Loucy (cell line): ENCODE measurements around the gene NXNL1.

Source experiments
- H2AFZ ChIP-seq: fragments of 200-600 bp; sonication (generic); 2 replicates; pipeline ENCODE4 v1.6.0; 2016; ENCODE audit warnings: antibody characterized with exemption, mild to moderate bottlenecking, low read length, moderate library complexity
- H3F3A ChIP-seq: fragments of 200-600 bp; 2 replicates; pipeline ENCODE4 v1.6.0; 2016; ENCODE audit warnings: antibody characterized with exemption, low read depth, mild to moderate bottlenecking
- H3K27me3 ChIP-seq: fragments of 200-600 bp; sonication (generic); 2 replicates; pipeline ENCODE4 v1.6.1; 2014; ENCODE audit warnings: low read length, mild to moderate bottlenecking; ENCODE audit not compliant: insufficient read depth, poor library complexity, severe bottlenecking
- H3K36me3 ChIP-seq: fragments of 200-600 bp; sonication (generic); 2 replicates; pipeline ENCODE4 v1.6.1; 2016; ENCODE audit warnings: low read length; ENCODE audit not compliant: insufficient read depth
- H3K4me1 ChIP-seq: fragments of 200-600 bp; sonication (generic); 2 replicates; pipeline ENCODE4 v1.5.1; 2014; ENCODE audit warnings: low read length, mild to moderate bottlenecking; ENCODE audit not compliant: insufficient read depth, poor library complexity, severe bottlenecking
- H3K4me2 ChIP-seq: fragments of 200-600 bp; sonication (generic); 2 replicates; pipeline ENCODE4 v1.6.0; 2014; ENCODE audit warnings: antibody characterized with exemption, low read length, low read depth, mild to moderate bottlenecking; ENCODE audit not compliant: poor library complexity, severe bottlenecking
- H3K4me3 ChIP-seq: fragments of 200-600 bp; sonication (generic); 2 replicates; pipeline ENCODE4 v1.5.1; 2014; ENCODE audit warnings: low read length, mild to moderate bottlenecking, mixed read lengths; ENCODE audit not compliant: poor library complexity, severe bottlenecking
- H3K79me2 ChIP-seq: fragments of 200-600 bp; sonication (generic); 2 replicates; pipeline ENCODE4 v1.6.1; 2014; ENCODE audit warnings: low read length; ENCODE audit not compliant: insufficient read depth
- H3K9ac ChIP-seq: fragments of 200-600 bp; sonication (generic); 2 replicates; pipeline ENCODE4 v1.6.0; 2014; ENCODE audit warnings: mild to moderate bottlenecking, low read depth, low read length, moderate library complexity; ENCODE audit not compliant: poor library complexity, severe bottlenecking
- H3K9me2 ChIP-seq: fragments of 200-600 bp; sonication (generic); replicated peaks from 2 replicates; pipeline ENCODE4 v1.6.1; 2016; ENCODE audit warnings: low read depth, low read length, mixed read lengths
- H3K9me3 ChIP-seq: fragments of 200-600 bp; sonication (generic); 2 replicates; pipeline ENCODE4 v1.6.1; 2014; ENCODE audit warnings: mild to moderate bottlenecking, antibody characterized with exemption, low read length, low read depth; ENCODE audit not compliant: insufficient read depth
- H4K20me1 ChIP-seq: fragments of 200-600 bp; sonication (generic); 2 replicates; pipeline ENCODE4 v1.6.0; 2014; ENCODE audit warnings: antibody characterized with exemption, low read length, mild to moderate bottlenecking; ENCODE audit not compliant: insufficient read depth, poor library complexity, severe bottlenecking
- EZH2phosphoT487 ChIP-seq: fragments of 200-600 bp; IDR thresholded peaks from 2 replicates; pipeline ENCODE4 v1.6.1; 2018; ENCODE audit warnings: antibody characterized with exemption, mild to moderate bottlenecking, moderate library complexity, borderline replicate concordance
- TF ChIP-seq, protein P1 (sequence below): fragments of 200-600 bp; sonication (generic); conservative IDR thresholded peaks from 2 replicates; pipeline ENCODE4 v1.5.1; 2014; ENCODE audit warnings: mild to moderate bottlenecking, antibody characterized with exemption, low read length

Gene NXNL1

DNA sequence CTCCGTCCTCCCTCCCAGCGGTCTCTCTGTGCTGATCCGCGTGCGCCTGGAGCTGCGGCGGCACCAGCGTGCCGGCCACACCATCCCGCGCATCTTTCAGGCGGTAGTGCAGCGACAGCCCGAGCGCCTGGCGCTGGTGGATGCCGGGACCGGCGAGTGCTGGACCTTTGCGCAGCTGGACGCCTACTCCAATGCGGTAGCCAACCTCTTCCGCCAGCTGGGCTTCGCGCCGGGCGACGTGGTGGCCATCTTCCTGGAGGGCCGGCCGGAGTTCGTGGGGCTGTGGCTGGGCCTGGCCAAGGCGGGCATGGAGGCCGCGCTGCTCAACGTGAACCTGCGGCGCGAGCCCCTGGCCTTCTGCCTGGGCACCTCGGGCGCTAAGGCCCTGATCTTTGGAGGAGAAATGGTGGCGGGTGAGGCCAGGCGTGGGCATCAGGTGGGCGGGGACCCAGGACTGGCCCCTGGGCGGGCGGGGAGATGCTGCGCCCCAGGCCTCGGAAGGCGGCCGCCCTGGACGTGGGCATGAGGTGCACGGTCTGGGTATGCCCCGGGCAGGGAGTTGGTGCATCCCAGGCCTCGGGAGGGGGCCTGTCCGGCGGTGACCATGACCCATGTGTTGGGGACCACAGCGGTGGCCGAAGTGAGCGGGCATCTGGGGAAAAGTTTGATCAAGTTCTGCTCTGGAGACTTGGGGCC lies 26.0 kb upstream of the NXNL1 start:
- Histone ChIP-seq H3K4me1 (peaks cover 22% of the 10 kb centered on the region), H4K20me1 (peaks cover 3% of the 10 kb centered on the region), H3K27me3 (no peaks in the 10 kb centered on the region), H3K79me2 (no peaks in the 10 kb centered on the region), H3K4me3 (no peak overlapping the region), H3K4me2 (no peak overlapping the region), H2AFZ (no peak overlapping the region), H3K36me3 (no peaks in the 10 kb centered on the region), H3K9me3 (no peaks in the 10 kb centered on the region), H3K9me2 (no peaks in the 10 kb centered on the region), H3F3A (peaks cover 3% of the 10 kb centered on the region; the same call in 1 of the 2 replicates), H3K9ac (no peak overlapping the region)
- TF ChIP-seq EZH2phosphoT487, result no peak
- TF ChIP-seq, protein P1, sequence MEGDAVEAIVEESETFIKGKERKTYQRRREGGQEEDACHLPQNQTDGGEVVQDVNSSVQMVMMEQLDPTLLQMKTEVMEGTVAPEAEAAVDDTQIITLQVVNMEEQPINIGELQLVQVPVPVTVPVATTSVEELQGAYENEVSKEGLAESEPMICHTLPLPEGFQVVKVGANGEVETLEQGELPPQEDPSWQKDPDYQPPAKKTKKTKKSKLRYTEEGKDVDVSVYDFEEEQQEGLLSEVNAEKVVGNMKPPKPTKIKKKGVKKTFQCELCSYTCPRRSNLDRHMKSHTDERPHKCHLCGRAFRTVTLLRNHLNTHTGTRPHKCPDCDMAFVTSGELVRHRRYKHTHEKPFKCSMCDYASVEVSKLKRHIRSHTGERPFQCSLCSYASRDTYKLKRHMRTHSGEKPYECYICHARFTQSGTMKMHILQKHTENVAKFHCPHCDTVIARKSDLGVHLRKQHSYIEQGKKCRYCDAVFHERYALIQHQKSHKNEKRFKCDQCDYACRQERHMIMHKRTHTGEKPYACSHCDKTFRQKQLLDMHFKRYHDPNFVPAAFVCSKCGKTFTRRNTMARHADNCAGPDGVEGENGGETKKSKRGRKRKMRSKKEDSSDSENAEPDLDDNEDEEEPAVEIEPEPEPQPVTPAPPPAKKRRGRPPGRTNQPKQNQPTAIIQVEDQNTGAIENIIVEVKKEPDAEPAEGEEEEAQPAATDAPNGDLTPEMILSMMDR, result no peak

GRCh38 chr19:17484520-17485185 lies 23.9 kb upstream of the NXNL1 start:
- no peak for TF ChIP-seq EZH2phosphoT487
- TF ChIP-seq, protein P1, result no peak
- no peak overlapping the region for H2AFZ ChIP-seq
- peaks cover 1% of the 10 kb centered on the region for H4K20me1 ChIP-seq
- H3K27me3 ChIP-seq, result no peaks in the 10 kb centered on the region
- H3K79me2 ChIP-seq, result no peaks in the 10 kb centered on the region
- H3K4me3 ChIP-seq, result no peak overlapping the region
- no peaks in the 10 kb centered on the region for H3K9me2 ChIP-seq
- H3K4me1 ChIP-seq, result peaks cover 12% of the 10 kb centered on the region
- H3K36me3 ChIP-seq, result no peaks in the 10 kb centered on the region
- no peaks in the 10 kb centered on the region for H3K9me3 ChIP-seq
- H3K9ac ChIP-seq, result no peak overlapping the region
- H3K4me2 ChIP-seq, result no peak overlapping the region
- no peaks in the 10 kb centered on the region for H3F3A ChIP-seq

DNA sequence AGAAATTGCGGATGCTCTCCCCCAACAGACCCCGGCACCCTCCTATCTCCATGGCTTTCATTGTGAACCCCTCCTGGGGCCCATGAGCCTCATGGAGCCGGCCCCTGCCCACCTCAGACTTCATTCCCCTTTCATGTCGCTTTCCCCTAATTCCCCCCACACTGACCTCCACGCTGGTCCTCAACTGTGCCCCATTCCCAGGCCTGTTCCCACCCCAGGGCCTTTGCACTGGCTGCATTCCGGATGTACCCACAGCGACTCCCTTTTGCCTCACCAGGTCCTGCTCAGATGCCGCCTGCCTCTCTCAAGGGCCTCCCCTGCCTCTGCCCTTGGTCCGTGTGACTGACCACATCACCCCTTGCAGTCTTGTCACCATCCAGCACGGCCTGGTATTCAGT lies 22.9 kb upstream of the NXNL1 start:
- H3K4me1 ChIP-seq, result peaks cover 3% of the 10 kb centered on the region
- H3F3A ChIP-seq, result no peaks in the 10 kb centered on the region
- no peaks in the 10 kb centered on the region for H3K36me3 ChIP-seq
- H3K79me2 ChIP-seq, result no peaks in the 10 kb centered on the region
- H3K9me2 ChIP-seq, result no peaks in the 10 kb centered on the region
- H3K9ac ChIP-seq, result no peak overlapping the region
- H3K4me3 ChIP-seq, result no peak overlapping the region
- H3K9me3 ChIP-seq, result no peaks in the 10 kb centered on the region
- H4K20me1 ChIP-seq, result no peaks in the 10 kb centered on the region
- no peak for TF ChIP-seq EZH2phosphoT487
- TF ChIP-seq, protein P1, result no peak
- H3K4me2 ChIP-seq, result no peak overlapping the region
- H3K27me3 ChIP-seq, result no peaks in the 10 kb centered on the region
- no peak overlapping the region for H2AFZ ChIP-seq
